Endothelial cell of umbilical vein (primary cell): ENCODE data around the gene TEN1. TPM values are rescaled to one million over a fixed set of nuclear protein-coding genes. Genes with fewer than 3 reads are reported as not detected.

Experiments
- BruUV-seq: library from RNA; stranded (reverse); fragments of 400-500 nt; replicated peaks from 2 replicates; lab custom pipeline; 2021; lab: Mats Ljungman, UMichigan
- CTCF ChIA-PET: fragments of 300-600, 350-600 bp; sonication (Branson Sonifier 250); formaldehyde crosslinking; loops from one replicate; lab custom pipeline; 2021; ENCODE audit warnings: antibody characterized with exemption, inconsistent platforms; lab: Charles Lee
- POLR2A ChIA-PET: fragments of 300-600, 350-600 bp; sonication (Branson Sonifier 250); formaldehyde crosslinking; loops from one replicate; lab custom pipeline; 2021; ENCODE audit warnings: antibody characterized with exemption, inconsistent platforms; lab: Charles Lee
- DNase-seq: peaks from one replicate; pipeline ENCODE4 v3.0.0-alpha.2; 2011; ENCODE audit warnings: low read depth, low spot score
- FAIRE-seq: peaks from 2 replicates; lab custom pipeline; 2011; peaks lifted over from hg19 to GRCh38; lab: Jason Lieb, UNC
- H2AFZ ChIP-seq: 2 replicates; pipeline ENCODE4 v1.6.0; 2012; ENCODE audit warnings: low read depth, low read length, control low read depth, inconsistent platforms
- H3K27ac ChIP-seq: 2 replicates; pipeline ENCODE4 v1.5.1; 2011; ENCODE audit warnings: low read depth, mild to moderate bottlenecking, control low read depth, low read length, moderate library complexity; ENCODE audit not compliant: insufficient read depth
- H3K27me3 ChIP-seq, 2 experiments: 2 replicates each; pipeline versions ENCODE4 v1.6.0 to v1.6.1; 2011; ENCODE audit warnings: low read length in 2 of 2, mixed read lengths in 1 of 2; ENCODE audit not compliant: control insufficient read depth in 2 of 2, insufficient read depth in 2 of 2
- H3K36me3 ChIP-seq, 2 experiments: 2 replicates in 1 of 2; 3 replicates in 1 of 2; pipeline ENCODE4 v1.5.1; 2011; ENCODE audit warnings: low read length in 2 of 2, mild to moderate bottlenecking in 1 of 2, moderate library complexity in 1 of 2; ENCODE audit not compliant: control insufficient read depth in 2 of 2, insufficient read depth in 2 of 2; ENCODE audit errors: extremely low read depth in 1 of 2
- H3K4me1 ChIP-seq: 3 replicates; pipeline ENCODE4 v1.5.1; 2011; ENCODE audit warnings: mild to moderate bottlenecking, low read length; ENCODE audit not compliant: control insufficient read depth, insufficient read depth; ENCODE audit errors: extremely low read depth
- H3K4me2 ChIP-seq: 2 replicates; pipeline ENCODE4 v1.6.1; 2011; ENCODE audit warnings: low read length, control low read depth, mixed read lengths; ENCODE audit not compliant: insufficient read depth
- H3K4me3 ChIP-seq, 3 experiments: fragments of 200-600 bp in 1 of 3; sonication (generic), shearing (Covaris generic) in 1 of 3; replicated peaks in 1 of 3; 2 replicates each; pipeline ENCODE4 v1.5.1; 2011 to 2016; ENCODE audit warnings: control low read depth in 3 of 3, low read length in 3 of 3, mild to moderate bottlenecking in 2 of 3, inconsistent platforms in 1 of 3, low read depth in 1 of 3, moderate library complexity in 1 of 3; ENCODE audit not compliant: insufficient read depth in 1 of 3
- H3K79me2 ChIP-seq: 2 replicates; pipeline ENCODE4 v1.6.0; 2012; ENCODE audit warnings: low read length, inconsistent platforms; ENCODE audit not compliant: control insufficient read depth, insufficient read depth
- H3K9ac ChIP-seq: replicated peaks from 2 replicates; pipeline ENCODE3; 2011; ENCODE audit warnings: low read length, control low read depth; ENCODE audit not compliant: insufficient read depth; ENCODE audit errors: extremely low read depth
- H3K9me1 ChIP-seq: replicated peaks from 3 replicates; pipeline ENCODE4 v1.6.0; 2011; ENCODE audit warnings: mild to moderate bottlenecking, low read length; ENCODE audit not compliant: control insufficient read depth, insufficient read depth; ENCODE audit errors: extremely low read depth
- H3K9me3 ChIP-seq: replicated peaks from 2 replicates; pipeline ENCODE4 v1.5.1; 2012; ENCODE audit warnings: low read length, inconsistent platforms; ENCODE audit not compliant: control insufficient read depth, insufficient read depth
- H4K20me1 ChIP-seq: replicated peaks from 2 replicates; pipeline ENCODE3; 2011; ENCODE audit warnings: mild to moderate bottlenecking, low read length; ENCODE audit not compliant: control insufficient read depth, insufficient read depth; ENCODE audit errors: extremely low read depth
- CTCF ChIP-seq, 2 donors: IDR thresholded peaks; 1 replicate in 1 of 2; 2 replicates in 1 of 2; pipeline ENCODE4 v1.5.1; 2011; ENCODE audit warnings: low read length in 2 of 2, mild to moderate bottlenecking in 2 of 2, moderate library complexity in 2 of 2, control low read depth in 1 of 2, inconsistent platforms in 1 of 2, low read depth in 1 of 2; ENCODE audit not compliant: insufficient read depth in 1 of 2; ENCODE audit errors: extremely low read depth in 1 of 2
- GATA2 ChIP-seq: IDR thresholded peaks from 2 replicates; pipeline ENCODE4 v1.7.0; 2011; ENCODE audit warnings: low read depth, mild to moderate bottlenecking, moderate library complexity, mixed read lengths, low read length; ENCODE audit not compliant: insufficient read length, insufficient read depth
- JUN ChIP-seq: IDR thresholded peaks from 2 replicates; pipeline ENCODE4 v1.6.1; 2011; ENCODE audit warnings: borderline replicate concordance, low read depth; ENCODE audit not compliant: insufficient read length, insufficient read depth
- POLR2A ChIP-seq: IDR thresholded peaks from 2 replicates; pipeline ENCODE4 v1.6.1; 2012; ENCODE audit warnings: low read depth, mild to moderate bottlenecking, control low read depth, low read length
- POLR2AphosphoS5 ChIP-seq: IDR thresholded peaks from 2 replicates; pipeline ENCODE4 v1.6.1; 2012; ENCODE audit warnings: low read depth, mild to moderate bottlenecking, control low read depth, low read length, moderate library complexity; ENCODE audit not compliant: insufficient read depth
- dilution Hi-C: fragments of 300-500 bp; cut with MboI; formaldehyde crosslinking; loops from one replicate; pipeline ENCODE4 v1.15.0; 2019; ENCODE audit warnings: low sequenced_read_pairs; ENCODE audit not compliant: extremely low pct_ligation_motif_present
- intact Hi-C: fragments of 100-400 bp; cut with micrococcal nuclease; formaldehyde crosslinking; loops from one replicate; pipeline ENCODE4 v1.10.0; 2022
- polyA plus RNA-seq, 4 experiments: library from polyadenylated mRNA; depleted of rRNA in 3 of 4; stranded (reverse) in 3 of 4; unstranded in 1 of 4; fragments of >200 nt; gene quantifications; 2 replicates each; pipeline versions ENCODE4 v1.2.1 to v1.2.3, GENCODE V29; 2011 to 2012; ENCODE audit warnings: missing spikeins in 1 of 4
- total RNA-seq: library from RNA; stranded (reverse); gene quantifications from 2 replicates; pipeline ENCODE4 v1.2.3, GENCODE V29; 2021
- TF ChIP-seq, protein P1 (sequence below): IDR thresholded peaks from 2 replicates; pipeline ENCODE4 v1.6.1; 2011; ENCODE audit not compliant: insufficient read depth, insufficient read length

Gene TEN1
- total and polyA plus RNA-seq, 2 donors (not counting 3 experiments of a cell fraction or from before 2014, with no cell fraction given): 18.8 to 29.0 TPM

DNA sequence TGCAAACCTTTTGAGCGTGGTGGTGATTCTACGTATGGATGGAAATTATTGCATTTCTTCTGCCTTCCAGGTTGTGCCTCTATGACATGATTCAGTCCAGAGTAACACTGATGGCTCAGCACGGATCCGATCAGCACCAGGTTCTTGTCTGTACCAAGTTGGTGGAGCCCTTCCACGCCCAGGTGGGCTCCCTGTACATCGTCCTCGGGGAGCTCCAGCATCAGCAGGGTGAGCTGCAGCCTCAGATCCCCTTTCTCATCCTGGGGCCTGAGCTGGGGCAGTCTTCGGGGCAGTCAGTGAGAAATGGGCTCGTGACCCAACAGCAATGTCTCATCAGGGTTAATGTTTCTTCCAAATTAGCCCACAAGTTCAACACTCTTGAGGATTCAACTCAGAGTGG lies 12.4 kb downstream of the TEN1 start:
- no peak overlapping the region for H3K27ac ChIP-seq
- H3K4me2 ChIP-seq: no peak overlapping the region
- POLR2A ChIA-PET: interaction anchor here (0.7 kb wide), 1 partner anchor 9 kb away, joined by 11 read pairs; the partner anchor contains the start of gene CDK3
- H4K20me1 ChIP-seq: no peaks in the 10 kb centered on the region
- no peaks in the 10 kb centered on the region for H3K4me1 ChIP-seq
- CTCF ChIA-PET: interaction anchor here (1.0 to 1.7 kb wide), 2 partner anchors 9 to 12 kb away, joined by 4 to 5 read pairs; partner anchors contain the start of gene CDK3
- no peak overlapping the region for H2AFZ ChIP-seq
- BruUV-seq: no TSS peak
- H3K9me1 ChIP-seq: no peaks in the 10 kb centered on the region
- dilution Hi-C loops (no loop called here), intact Hi-C loops (no loop called here)
- no peak for FAIRE-seq
- no peaks in the 10 kb centered on the region for H3K9me3 ChIP-seq
- no peaks in the 10 kb centered on the region for H3K79me2 ChIP-seq
- TF ChIP-seq, protein P1, sequence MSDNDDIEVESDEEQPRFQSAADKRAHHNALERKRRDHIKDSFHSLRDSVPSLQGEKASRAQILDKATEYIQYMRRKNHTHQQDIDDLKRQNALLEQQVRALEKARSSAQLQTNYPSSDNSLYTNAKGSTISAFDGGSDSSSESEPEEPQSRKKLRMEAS: no peak
- TF ChIP-seq JUN (no peak), POLR2A (no peak), CTCF (IDR thresholded peaks at IDR 0.05; ENCODE audit: extremely low read depth in 1 of 2, insufficient read depth in 1 of 2, low read depth in 1 of 2, low read length in 2 of 2) (no peak)
- H3K4me3 ChIP-seq: no peak overlapping the region
- H3K36me3 ChIP-seq: peaks cover 0 to 2% of the 10 kb centered on the region in 2 experiments
- no peak for DNase-seq
- no peak overlapping the region for H3K9ac ChIP-seq
- no peaks in the 10 kb centered on the region for H3K27me3 ChIP-seq

- peaks cover 3% of the 10 kb centered on the region for H3K4me1 ChIP-seq
- no peak for FAIRE-seq
- no peaks in the 10 kb centered on the region for H3K27me3 ChIP-seq
- H3K9me3 ChIP-seq: no peaks in the 10 kb centered on the region
- no peak for TF ChIP-seq POLR2AphosphoS5
- no peak for TF ChIP-seq GATA2
- TF ChIP-seq, protein P1: no peak
- no peak for TF ChIP-seq JUN
- H3K9ac ChIP-seq: no peak overlapping the region
- no peaks in the 10 kb centered on the region for H3K9me1 ChIP-seq
- dilution Hi-C loops (no loop called here), intact Hi-C loops (no loop called here)
- no peak for DNase-seq
- ChIA-PET CTCF (no interaction called here), POLR2A (no interaction called here)
- H3K4me3 ChIP-seq: no peak overlapping the region
- no peak overlapping the region for H2AFZ ChIP-seq
- no peak overlapping the region for H3K27ac ChIP-seq
- no peaks in the 10 kb centered on the region for H4K20me1 ChIP-seq
- no TSS peak for BruUV-seq
- H3K36me3 ChIP-seq: peaks cover 0 to 3% of the 10 kb centered on the region in 2 experiments
- H3K4me2 ChIP-seq: no peak overlapping the region
- no peaks in the 10 kb centered on the region for H3K79me2 ChIP-seq
These were observed 15.8 kb downstream of the TEN1 start for GRCh38 chr17:75994802-75995370.
